Coronary artery (tissue), 2 donors: Measurements from ENCODE around the gene ABHD14A.

Source experiments
- DNase-seq: peaks from one replicate; pipeline ENCODE4 v3.0.0-alpha.2; 2017; ENCODE audit warnings: low spot score
- H3K27ac ChIP-seq, 2 donors: fragments of 200-600 bp; sonication (generic); one replicate each; pipeline ENCODE4 v1.5.1; 2016 to 2019
- H3K4me3 ChIP-seq: fragments of 200-600 bp; sonication (generic); 2 replicates; pipeline ENCODE4 v1.5.1; 2016; ENCODE audit warnings: mild to moderate bottlenecking, moderate library complexity
- TF ChIP-seq, protein P1 (sequence below): fragments of 200-600 bp; sonication (generic); IDR thresholded peaks from one replicate; pipeline ENCODE4 v1.5.1; 2019; ENCODE audit warnings: antibody characterized with exemption

Gene ABHD14A

DNA sequence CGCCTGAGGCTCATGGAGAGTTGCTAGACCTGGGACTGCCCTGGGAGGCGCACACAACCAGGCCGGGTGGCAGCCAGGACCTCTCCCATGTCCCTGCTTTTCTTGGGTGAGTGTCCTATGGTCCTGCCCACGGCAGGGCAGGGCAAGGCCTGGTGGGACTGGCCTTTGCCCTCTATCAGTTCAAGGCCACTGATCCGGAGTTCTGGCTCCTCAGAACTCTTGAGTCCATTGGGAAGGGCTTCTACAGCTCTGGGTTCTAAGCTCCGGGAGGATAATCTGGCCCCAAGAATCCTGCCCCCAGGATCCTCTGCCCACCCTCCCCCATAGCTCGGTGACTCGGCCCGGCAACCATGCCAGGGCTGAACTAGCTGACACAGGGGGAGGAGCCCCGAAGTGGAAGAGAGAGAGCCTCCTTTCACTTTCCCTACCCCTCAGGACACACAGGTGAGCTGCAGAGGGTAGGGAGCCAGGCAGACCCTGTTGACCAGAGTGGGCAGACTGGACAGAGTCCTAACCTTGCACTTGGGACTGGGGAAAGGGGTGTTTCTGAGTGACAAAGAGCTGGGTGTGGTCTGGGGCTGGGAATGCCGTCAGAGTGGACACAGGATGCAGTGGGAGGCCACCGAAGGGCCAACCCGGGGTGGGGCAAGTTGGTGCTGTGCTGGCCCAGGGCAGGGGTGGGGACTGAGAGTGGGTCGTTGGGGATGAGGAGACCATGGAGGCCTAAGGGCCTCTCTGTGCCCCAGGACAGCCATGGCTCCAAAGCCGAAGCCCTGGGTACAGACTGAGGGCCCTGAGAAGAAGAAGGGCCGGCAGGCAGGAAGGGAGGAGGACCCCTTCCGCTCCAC, 32.0 kb upstream of the ABHD14A start:
- Histone ChIP-seq H3K27ac (peak overlapping the region; percentile 95 to 97), H3K4me3 (peak overlapping the region; percentile 73)
- peak; percentile 86 for DNase-seq
- TF ChIP-seq, protein P1, sequence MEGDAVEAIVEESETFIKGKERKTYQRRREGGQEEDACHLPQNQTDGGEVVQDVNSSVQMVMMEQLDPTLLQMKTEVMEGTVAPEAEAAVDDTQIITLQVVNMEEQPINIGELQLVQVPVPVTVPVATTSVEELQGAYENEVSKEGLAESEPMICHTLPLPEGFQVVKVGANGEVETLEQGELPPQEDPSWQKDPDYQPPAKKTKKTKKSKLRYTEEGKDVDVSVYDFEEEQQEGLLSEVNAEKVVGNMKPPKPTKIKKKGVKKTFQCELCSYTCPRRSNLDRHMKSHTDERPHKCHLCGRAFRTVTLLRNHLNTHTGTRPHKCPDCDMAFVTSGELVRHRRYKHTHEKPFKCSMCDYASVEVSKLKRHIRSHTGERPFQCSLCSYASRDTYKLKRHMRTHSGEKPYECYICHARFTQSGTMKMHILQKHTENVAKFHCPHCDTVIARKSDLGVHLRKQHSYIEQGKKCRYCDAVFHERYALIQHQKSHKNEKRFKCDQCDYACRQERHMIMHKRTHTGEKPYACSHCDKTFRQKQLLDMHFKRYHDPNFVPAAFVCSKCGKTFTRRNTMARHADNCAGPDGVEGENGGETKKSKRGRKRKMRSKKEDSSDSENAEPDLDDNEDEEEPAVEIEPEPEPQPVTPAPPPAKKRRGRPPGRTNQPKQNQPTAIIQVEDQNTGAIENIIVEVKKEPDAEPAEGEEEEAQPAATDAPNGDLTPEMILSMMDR: no peak

DNA sequence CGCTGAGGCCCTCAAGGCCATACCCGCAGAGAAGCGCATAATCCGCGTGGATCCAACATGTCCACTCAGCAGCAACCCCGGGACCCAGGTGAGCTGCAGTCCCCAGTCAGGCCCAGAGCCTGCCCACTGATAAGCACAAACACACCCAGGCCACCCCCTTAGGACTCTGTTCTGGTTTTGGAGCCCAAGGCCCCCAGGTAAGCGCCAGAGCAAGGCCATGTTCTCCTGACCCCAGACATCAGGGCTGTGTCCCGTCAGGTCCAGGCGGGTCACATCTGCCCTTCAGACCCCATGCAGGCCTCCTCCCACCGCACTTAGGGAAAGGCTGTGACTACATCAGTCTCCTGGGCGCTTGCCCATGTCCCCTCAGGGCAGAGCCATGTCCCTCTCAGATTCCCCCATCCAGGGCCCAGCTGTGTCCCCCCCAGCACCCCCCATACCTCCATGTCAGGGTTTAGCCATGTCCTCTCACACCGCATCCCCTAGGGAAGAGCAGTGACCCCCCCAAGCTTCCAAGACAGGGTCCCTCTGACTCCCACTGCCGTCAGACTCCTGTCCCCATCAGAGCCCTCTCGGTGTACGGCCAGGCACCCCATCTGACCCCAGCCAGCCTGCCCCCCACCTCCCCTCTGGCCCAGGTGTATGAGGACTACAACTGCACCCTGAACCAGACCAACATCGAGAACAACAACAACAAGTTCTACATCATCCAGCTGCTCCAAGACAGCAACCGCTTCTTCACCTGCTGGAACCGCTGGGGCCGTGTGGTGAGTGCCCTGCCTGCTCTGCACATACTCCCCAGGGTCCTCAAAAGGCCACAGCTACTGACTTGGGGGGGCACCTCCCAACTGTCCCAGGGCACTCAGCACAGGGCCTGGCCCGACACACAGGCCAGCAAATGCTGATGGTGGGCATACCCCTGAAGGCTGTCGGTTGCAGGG, 31.1 kb upstream of the ABHD14A start:
- peak overlapping the region; percentile 95 to 97 for H3K27ac ChIP-seq
- TF ChIP-seq, protein P1: no peak
- DNase-seq: peak; percentile 69
- peak overlapping the region; percentile 73 for H3K4me3 ChIP-seq

DNA sequence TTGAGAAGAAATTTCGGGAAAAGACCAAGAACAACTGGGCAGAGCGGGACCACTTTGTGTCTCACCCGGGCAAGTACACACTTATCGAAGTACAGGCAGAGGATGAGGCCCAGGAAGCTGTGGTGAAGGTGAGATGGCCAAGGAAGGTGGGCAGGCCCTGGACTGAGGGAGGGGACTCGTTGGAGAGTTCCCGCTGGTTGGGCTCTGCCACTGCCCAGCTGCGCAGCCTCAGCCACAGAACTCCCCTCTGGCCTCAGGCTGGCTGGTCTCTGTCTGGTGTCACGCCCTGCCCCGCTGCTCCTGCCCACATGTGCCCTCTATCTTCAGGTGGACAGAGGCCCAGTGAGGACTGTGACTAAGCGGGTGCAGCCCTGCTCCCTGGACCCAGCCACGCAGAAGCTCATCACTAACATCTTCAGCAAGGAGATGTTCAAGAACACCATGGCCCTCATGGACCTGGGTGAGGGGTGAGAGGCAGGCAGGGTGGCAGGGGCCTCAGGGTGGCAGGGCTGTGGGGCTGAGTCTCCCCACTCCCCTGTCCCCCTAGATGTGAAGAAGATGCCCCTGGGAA, 30.3 kb upstream of the ABHD14A start:
- no peak overlapping the region for H3K27ac ChIP-seq
- DNase-seq: peak; percentile 57
- H3K4me3 ChIP-seq: no peak overlapping the region
- TF ChIP-seq, protein P1: no peak

DNA sequence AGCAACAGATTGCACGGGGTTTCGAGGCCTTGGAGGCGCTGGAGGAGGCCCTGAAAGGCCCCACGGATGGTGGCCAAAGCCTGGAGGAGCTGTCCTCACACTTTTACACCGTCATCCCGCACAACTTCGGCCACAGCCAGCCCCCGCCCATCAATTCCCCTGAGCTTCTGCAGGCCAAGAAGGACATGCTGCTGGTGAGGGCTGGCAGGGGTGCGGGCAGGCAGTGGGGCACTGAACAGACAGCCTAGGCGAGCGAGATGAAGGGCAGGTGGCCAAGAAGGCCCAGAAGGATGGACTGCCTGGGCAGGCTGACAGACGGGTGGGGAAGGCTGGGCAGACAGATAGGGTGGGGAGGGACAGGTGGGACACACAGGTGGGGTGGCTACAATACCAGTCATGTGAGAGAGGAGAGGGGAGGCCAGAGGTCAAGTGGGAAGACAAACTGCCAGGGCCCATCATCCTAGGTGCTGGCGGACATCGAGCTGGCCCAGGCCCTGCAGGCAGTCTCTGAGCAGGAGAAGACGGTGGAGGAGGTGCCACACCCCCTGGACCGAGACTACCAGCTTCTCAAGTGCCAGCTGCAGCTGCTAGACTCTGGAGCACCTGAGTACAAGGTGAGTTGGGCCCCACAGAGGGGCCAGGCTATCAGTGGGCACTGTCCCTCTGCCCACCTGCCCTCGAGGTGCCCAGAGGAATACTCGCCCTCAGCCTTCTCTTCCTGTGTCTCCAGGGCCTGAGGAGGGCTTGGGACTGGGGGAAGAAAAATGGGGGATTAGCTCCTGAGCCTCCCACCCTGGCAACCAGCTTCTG, 29.6 kb upstream of the ABHD14A start:
- Histone ChIP-seq H3K27ac (no peak overlapping the region), H3K4me3 (no peak overlapping the region)
- TF ChIP-seq, protein P1: no peak
- no peak for DNase-seq

DNA sequence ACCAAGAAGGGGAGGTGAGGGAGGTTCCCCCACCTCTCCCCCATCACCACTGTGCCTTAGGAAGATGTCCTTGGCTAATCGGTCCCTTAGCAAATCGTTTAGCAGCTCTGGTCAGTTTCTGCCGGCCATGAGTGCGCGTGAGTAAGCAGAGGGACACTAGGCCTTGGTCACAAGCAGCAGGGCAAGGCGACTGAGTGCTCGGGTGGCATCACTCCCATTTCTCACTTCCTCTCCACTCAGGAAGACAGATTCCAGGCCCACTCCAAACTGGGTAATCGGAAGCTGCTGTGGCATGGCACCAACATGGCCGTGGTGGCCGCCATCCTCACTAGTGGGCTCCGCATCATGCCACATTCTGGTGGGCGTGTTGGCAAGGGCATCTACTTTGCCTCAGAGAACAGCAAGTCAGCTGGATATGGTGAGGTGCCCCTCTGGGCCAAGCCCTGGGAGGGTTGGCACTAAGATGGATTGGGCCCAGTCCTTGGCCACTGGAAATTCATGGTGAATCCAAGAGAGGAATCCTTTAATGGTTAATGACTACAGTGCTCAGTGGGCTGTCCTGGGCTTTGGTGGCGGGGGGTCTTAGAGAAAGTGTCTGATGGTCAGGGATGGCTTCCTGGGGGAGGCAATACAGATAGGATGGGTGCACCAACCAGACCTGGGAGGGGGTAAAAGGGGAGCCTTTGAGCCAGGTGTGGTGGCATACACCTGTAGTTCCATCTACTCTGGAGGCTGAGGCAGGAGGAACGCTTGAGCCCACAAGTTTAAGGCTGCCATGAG, 28.7 kb upstream of the ABHD14A start:
- no peak for DNase-seq
- TF ChIP-seq, protein P1: no peak
- Histone ChIP-seq H3K4me3 (no peak overlapping the region), H3K27ac (no peak overlapping the region)

DNA sequence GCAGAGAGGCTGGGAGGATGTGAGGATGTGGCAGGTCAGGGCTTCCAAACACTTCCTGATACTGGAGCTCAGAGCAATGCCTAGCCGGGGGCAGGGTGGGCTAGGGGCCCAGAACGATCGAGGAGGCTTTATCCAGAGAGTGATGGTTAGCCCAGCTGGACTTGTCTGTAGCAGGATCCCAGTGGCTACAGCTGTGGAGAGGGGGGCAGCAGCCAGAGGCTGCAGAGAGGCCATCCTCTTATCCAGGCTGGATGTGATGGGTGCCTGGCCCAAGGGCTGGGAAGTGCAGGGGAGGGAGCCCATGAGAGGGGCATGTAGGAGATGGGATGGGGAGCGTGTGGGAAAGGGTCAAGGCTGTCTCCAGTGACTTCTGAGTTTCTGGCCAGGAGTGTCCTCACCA, 28.1 kb upstream of the ABHD14A start:
- TF ChIP-seq, protein P1: no peak
- Histone ChIP-seq H3K27ac (no peak overlapping the region), H3K4me3 (no peak overlapping the region)
- no peak for DNase-seq
